Fibroblast of lung (primary cell): ENCODE measurements around the gene FOXI3. TPM values are rescaled to one million over a fixed set of nuclear protein-coding genes. Genes with fewer than 3 reads are reported as not detected.

Experiments used
- DNase-seq, 2 donors: peaks; one replicate each; pipeline versions ENCODE4 v3.0.0 to v3.0.0-alpha.2; 2010; ENCODE audit warnings: low read depth in 2 of 2
- H2AFZ ChIP-seq: 2 replicates; pipeline ENCODE4 v1.5.1; 2012; ENCODE audit warnings: low read length, control low read depth, inconsistent platforms
- H3K27ac ChIP-seq: 2 replicates; pipeline ENCODE4 v1.5.1; 2011; ENCODE audit warnings: low read length, control low read depth; ENCODE audit not compliant: insufficient read depth
- H3K27me3 ChIP-seq: 2 replicates; pipeline ENCODE4 v1.5.1; 2011; ENCODE audit warnings: mild to moderate bottlenecking, low read length; ENCODE audit not compliant: control insufficient read depth, insufficient read depth
- H3K36me3 ChIP-seq: 2 replicates; pipeline ENCODE4 v1.5.1; 2011; ENCODE audit warnings: low read length; ENCODE audit not compliant: control insufficient read depth, insufficient read depth
- H3K4me1 ChIP-seq: 2 replicates; pipeline ENCODE4 v1.5.1; 2011; ENCODE audit warnings: low read length; ENCODE audit not compliant: control insufficient read depth, insufficient read depth; ENCODE audit errors: extremely low read depth
- H3K4me2 ChIP-seq: 2 replicates; pipeline ENCODE4 v1.5.1; 2011; ENCODE audit warnings: low read length, control low read depth; ENCODE audit not compliant: insufficient read depth; ENCODE audit errors: extremely low read depth
- H3K4me3 ChIP-seq, 4 experiments: fragments of 200-600 bp in 1 of 4; sonication (generic) in 1 of 4; replicated peaks in 1 of 4; 2 replicates each; pipeline ENCODE4 v1.5.1; 2011 to 2016; ENCODE audit warnings: low read length in 4 of 4, low read depth in 3 of 4, mild to moderate bottlenecking in 3 of 4, control low read depth in 2 of 4, inconsistent platforms in 1 of 4, mixed read lengths in 1 of 4; ENCODE audit not compliant: insufficient read depth in 1 of 4; ENCODE audit errors: control extremely low read depth in 1 of 4
- H3K79me2 ChIP-seq: 2 replicates; pipeline ENCODE4 v1.5.1; 2012; ENCODE audit warnings: mild to moderate bottlenecking, low read length, inconsistent platforms; ENCODE audit not compliant: control insufficient read depth, insufficient read depth
- H3K9ac ChIP-seq: 2 replicates; pipeline ENCODE4 v1.5.1; 2011; ENCODE audit warnings: mild to moderate bottlenecking, low read length, control low read depth; ENCODE audit not compliant: insufficient read depth
- H3K9me3 ChIP-seq: 2 replicates; pipeline ENCODE4 v1.5.1; 2012; ENCODE audit warnings: low read depth, low read length; ENCODE audit not compliant: control insufficient read depth, insufficient read depth
- H4K20me1 ChIP-seq: 2 replicates; pipeline ENCODE4 v1.5.1; 2011; ENCODE audit warnings: low read length; ENCODE audit not compliant: control insufficient read depth, insufficient read depth; ENCODE audit errors: extremely low read depth
- EZH2 ChIP-seq: IDR thresholded peaks from 2 replicates; pipeline ENCODE4 v1.5.1; 2012; ENCODE audit warnings: low read length, control low read depth, mild to moderate bottlenecking; ENCODE audit errors: missing control alignments
- polyA plus RNA-seq, 2 donors: library from polyadenylated mRNA; depleted of rRNA in 1 of 2; stranded (reverse) in 1 of 2; unstranded in 1 of 2; fragments of >200 nt; gene quantifications; 2 replicates each; pipeline ENCODE4 v1.2.1, GENCODE V29; 2011 to 2012; ENCODE audit warnings: missing spikeins in 1 of 2
- total RNA-seq: library from RNA; depleted of rRNA; stranded (reverse); fragments of >200 nt; gene quantifications from 2 replicates; pipeline ENCODE4 v1.2.1, GENCODE V29; 2014
- TF ChIP-seq, protein P1 (sequence below), 2 donors: IDR thresholded peaks in 1 of 2; conservative IDR thresholded peaks in 1 of 2; 1 replicate in 1 of 2; 2 replicates in 1 of 2; pipeline ENCODE4 v1.5.1; 2011 to 2012; ENCODE audit warnings: low read length in 2 of 2, control low read depth in 1 of 2, inconsistent platforms in 1 of 2, low read depth in 1 of 2, mild to moderate bottlenecking in 1 of 2

The FOXI3 gene
- total and polyA plus RNA-seq, 2 donors (not counting 1 experiment from before 2014, with no cell fraction given), result not detected

DNA sequence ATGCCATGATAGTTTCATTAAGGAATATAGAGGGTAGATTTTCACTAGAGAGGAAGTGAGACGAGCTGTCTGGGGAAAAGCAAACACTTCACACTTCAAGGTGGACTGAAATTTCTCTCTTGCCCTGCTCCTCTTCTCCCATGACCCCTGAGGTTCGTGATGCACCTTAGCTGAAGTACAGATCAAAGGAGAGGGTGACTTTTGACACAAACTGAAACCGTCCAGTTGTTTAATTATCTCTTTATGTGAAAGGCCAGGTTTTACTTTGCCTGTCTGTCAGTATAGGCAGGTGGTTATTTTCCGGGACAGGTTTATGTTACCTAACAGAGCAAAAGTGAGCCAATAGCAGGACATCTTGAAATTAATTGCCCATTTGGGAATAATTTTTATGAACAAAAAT, 41.0 kb upstream of the FOXI3 start:
- Histone ChIP-seq H2AFZ (no peak overlapping the region), H3K36me3 (no peaks in the 10 kb centered on the region), H3K79me2 (no peaks in the 10 kb centered on the region), H3K4me3 (no peak overlapping the region), H4K20me1 (no peaks in the 10 kb centered on the region), H3K4me2 (no peak overlapping the region), H3K4me1 (no peaks in the 10 kb centered on the region), H3K9ac (no peak overlapping the region), H3K9me3 (no peaks in the 10 kb centered on the region), H3K27ac (no peak overlapping the region), H3K27me3 (no peaks in the 10 kb centered on the region)
- TF ChIP-seq EZH2, result no peak
- TF ChIP-seq, protein P1, sequence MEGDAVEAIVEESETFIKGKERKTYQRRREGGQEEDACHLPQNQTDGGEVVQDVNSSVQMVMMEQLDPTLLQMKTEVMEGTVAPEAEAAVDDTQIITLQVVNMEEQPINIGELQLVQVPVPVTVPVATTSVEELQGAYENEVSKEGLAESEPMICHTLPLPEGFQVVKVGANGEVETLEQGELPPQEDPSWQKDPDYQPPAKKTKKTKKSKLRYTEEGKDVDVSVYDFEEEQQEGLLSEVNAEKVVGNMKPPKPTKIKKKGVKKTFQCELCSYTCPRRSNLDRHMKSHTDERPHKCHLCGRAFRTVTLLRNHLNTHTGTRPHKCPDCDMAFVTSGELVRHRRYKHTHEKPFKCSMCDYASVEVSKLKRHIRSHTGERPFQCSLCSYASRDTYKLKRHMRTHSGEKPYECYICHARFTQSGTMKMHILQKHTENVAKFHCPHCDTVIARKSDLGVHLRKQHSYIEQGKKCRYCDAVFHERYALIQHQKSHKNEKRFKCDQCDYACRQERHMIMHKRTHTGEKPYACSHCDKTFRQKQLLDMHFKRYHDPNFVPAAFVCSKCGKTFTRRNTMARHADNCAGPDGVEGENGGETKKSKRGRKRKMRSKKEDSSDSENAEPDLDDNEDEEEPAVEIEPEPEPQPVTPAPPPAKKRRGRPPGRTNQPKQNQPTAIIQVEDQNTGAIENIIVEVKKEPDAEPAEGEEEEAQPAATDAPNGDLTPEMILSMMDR (conservative IDR thresholded peaks at IDR 0.05 in 1 of 2, IDR thresholded peaks at IDR 0.05 in 1 of 2; ENCODE audit: low read depth in 1 of 2, low read length in 2 of 2), result no peak
- DNase-seq, result no peak

DNA sequence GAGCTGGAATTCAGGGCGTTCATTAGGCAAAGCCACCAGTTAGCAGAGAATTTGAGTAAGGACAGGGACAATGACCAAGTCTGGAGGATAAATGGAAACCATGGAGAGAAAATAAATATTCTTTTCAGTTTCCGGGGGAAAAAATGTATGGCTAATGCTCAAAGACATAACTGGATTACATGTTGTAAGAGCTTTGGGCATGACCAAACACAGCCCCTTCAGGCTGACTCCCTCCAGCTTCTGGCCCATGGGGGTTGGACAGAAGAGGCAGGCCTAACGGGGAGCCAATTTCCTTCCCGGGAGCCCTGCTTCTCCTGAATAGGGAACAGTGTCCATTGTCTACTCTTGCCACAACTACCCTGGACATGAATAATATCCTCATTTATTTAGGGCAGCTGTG, 39.5 kb upstream of the FOXI3 start:
- H3K4me2 ChIP-seq, result no peak overlapping the region
- no peak overlapping the region for H3K4me3 ChIP-seq
- TF ChIP-seq, protein P1 (conservative IDR thresholded peaks at IDR 0.05 in 1 of 2, IDR thresholded peaks at IDR 0.05 in 1 of 2; ENCODE audit: low read depth in 1 of 2, low read length in 2 of 2), result no peak
- no peak for TF ChIP-seq EZH2
- no peaks in the 10 kb centered on the region for H3K9me3 ChIP-seq
- no peaks in the 10 kb centered on the region for H3K27me3 ChIP-seq
- H4K20me1 ChIP-seq, result no peaks in the 10 kb centered on the region
- no peak overlapping the region for H3K27ac ChIP-seq
- no peak overlapping the region for H2AFZ ChIP-seq
- no peak overlapping the region for H3K9ac ChIP-seq
- no peaks in the 10 kb centered on the region for H3K79me2 ChIP-seq
- no peaks in the 10 kb centered on the region for H3K36me3 ChIP-seq
- no peak for DNase-seq
- H3K4me1 ChIP-seq, result no peaks in the 10 kb centered on the region

DNA sequence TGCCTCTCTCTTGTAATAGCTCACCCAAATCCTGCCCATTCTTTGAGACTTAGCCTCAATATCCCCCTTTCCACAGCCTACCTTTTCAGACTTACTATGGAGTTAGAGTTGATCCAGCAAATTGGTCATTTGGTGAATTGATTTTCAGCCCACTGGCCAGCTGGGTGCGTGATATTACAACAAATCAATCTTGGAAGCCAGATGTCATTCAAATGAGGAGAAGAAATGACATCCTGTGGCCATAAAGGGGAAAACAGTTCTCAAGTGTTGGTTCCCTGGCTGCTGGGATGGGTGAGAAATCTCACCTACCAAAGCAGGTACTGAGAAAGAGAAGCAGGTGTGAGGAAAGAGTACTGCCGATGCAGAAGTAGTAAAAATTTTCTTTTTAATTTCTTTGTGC, 36.7 kb upstream of the FOXI3 start:
- Histone ChIP-seq H2AFZ (no peak overlapping the region), H3K4me2 (no peak overlapping the region), H3K4me3 (no peak overlapping the region), H3K27me3 (no peaks in the 10 kb centered on the region), H4K20me1 (no peaks in the 10 kb centered on the region), H3K9ac (no peak overlapping the region), H3K9me3 (no peaks in the 10 kb centered on the region), H3K36me3 (no peaks in the 10 kb centered on the region), H3K79me2 (no peaks in the 10 kb centered on the region), H3K27ac (no peak overlapping the region), H3K4me1 (no peaks in the 10 kb centered on the region)
- TF ChIP-seq, protein P1 (conservative IDR thresholded peaks at IDR 0.05 in 1 of 2, IDR thresholded peaks at IDR 0.05 in 1 of 2; ENCODE audit: low read depth in 1 of 2, low read length in 2 of 2), result no peak
- TF ChIP-seq EZH2, result no peak
- no peak for DNase-seq
